Measurements from ENCODE around the gene HOXB5. TPM values are rescaled to one million over a fixed set of nuclear protein-coding genes. Genes with fewer than 3 reads are reported as not detected.

Gene HOXB5
- total RNA-seq, 1 experiment from 2014 or later, result 5.9 TPM

GRCh38 chr17:48553826-48554225 lies 39.8 kb downstream of the HOXB5 start:
- peaks cover 28% of the 10 kb centered on the region for H3K36me3 ChIP-seq (ENCODE audit: insufficient read depth, low read length, poor library complexity, severe bottlenecking)
- TF ChIP-seq EZH2 (IDR thresholded peaks at IDR 0.05; ENCODE audit: borderline replicate concordance, low read depth, low read length, poor library complexity, severe bottlenecking) (no peak), CTCF (conservative IDR thresholded peaks at IDR 0.05; ENCODE audit: low read depth, low read length) (no peak)
- H3K4me3 ChIP-seq (ENCODE audit: low read depth, low read length, poor library complexity, severe bottlenecking), result peak overlapping the region; percentile 47
- H3K9me3 ChIP-seq (ENCODE audit: low read depth, low read length, poor library complexity, severe bottlenecking), result no peaks in the 10 kb centered on the region
- POLR2A ChIA-PET (ENCODE audit: low non-redundant PET), result no interaction called here
- DNase-seq (ENCODE audit: low spot score), result no peak
- no TSS peak for BruUV-seq (replicated peaks)
- H3K27ac ChIP-seq (ENCODE audit: low read depth, low read length, poor library complexity, severe bottlenecking), result no peak overlapping the region
- intact Hi-C loops (cut with micrococcal nuclease; ENCODE audit: unreplicated experiment), result no loop called here
- no peaks in the 10 kb centered on the region for H3K27me3 ChIP-seq (replicated peaks; ENCODE audit: insufficient read depth, low read depth, low read length, poor library complexity)
- CTCF ChIA-PET, result no interaction called here
- H3K4me1 ChIP-seq (ENCODE audit: insufficient read depth, low read length, poor library complexity, severe bottlenecking), result peaks cover 50% of the 10 kb centered on the region

DNA sequence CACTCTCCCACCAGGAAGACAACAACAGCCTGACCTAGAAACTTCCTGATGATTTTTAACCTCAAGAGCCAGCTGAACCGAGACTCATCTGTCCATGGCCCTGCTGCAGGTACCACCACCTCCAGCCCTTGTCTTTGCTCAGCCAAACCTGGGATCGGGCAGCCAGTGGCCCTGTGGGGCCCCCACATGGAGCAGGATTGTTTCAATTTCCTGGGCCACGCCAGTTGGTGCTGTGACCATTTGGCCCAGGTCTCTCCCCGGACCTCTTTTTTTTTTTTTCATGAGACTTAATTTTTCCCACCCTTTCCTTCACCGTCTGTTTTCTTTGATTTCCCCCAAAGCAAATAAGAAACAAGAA lies 40.4 kb downstream of the HOXB5 start:
- TF ChIP-seq EZH2 (IDR thresholded peaks at IDR 0.05; ENCODE audit: borderline replicate concordance, low read depth, low read length, poor library complexity, severe bottlenecking) (no peak), CTCF (conservative IDR thresholded peaks at IDR 0.05; ENCODE audit: low read depth, low read length) (no peak)
- Histone ChIP-seq H3K9me3 (ENCODE audit: low read depth, low read length, poor library complexity, severe bottlenecking) (no peaks in the 10 kb centered on the region), H3K27me3 (replicated peaks; ENCODE audit: insufficient read depth, low read depth, low read length, poor library complexity) (no peaks in the 10 kb centered on the region), H3K4me3 (ENCODE audit: low read depth, low read length, poor library complexity, severe bottlenecking) (no peak overlapping the region), H3K27ac (ENCODE audit: low read depth, low read length, poor library complexity, severe bottlenecking) (no peak overlapping the region), H3K4me1 (ENCODE audit: insufficient read depth, low read length, poor library complexity, severe bottlenecking) (peaks cover 57% of the 10 kb centered on the region), H3K36me3 (ENCODE audit: insufficient read depth, low read length, poor library complexity, severe bottlenecking) (peaks cover 28% of the 10 kb centered on the region)
- POLR2A ChIA-PET (ENCODE audit: low non-redundant PET), result no interaction called here
- no TSS peak for BruUV-seq (replicated peaks)
- DNase-seq (ENCODE audit: low spot score), result no peak
- intact Hi-C loops (cut with micrococcal nuclease; ENCODE audit: unreplicated experiment), result no loop called here
- CTCF ChIA-PET, result no interaction called here

DNA sequence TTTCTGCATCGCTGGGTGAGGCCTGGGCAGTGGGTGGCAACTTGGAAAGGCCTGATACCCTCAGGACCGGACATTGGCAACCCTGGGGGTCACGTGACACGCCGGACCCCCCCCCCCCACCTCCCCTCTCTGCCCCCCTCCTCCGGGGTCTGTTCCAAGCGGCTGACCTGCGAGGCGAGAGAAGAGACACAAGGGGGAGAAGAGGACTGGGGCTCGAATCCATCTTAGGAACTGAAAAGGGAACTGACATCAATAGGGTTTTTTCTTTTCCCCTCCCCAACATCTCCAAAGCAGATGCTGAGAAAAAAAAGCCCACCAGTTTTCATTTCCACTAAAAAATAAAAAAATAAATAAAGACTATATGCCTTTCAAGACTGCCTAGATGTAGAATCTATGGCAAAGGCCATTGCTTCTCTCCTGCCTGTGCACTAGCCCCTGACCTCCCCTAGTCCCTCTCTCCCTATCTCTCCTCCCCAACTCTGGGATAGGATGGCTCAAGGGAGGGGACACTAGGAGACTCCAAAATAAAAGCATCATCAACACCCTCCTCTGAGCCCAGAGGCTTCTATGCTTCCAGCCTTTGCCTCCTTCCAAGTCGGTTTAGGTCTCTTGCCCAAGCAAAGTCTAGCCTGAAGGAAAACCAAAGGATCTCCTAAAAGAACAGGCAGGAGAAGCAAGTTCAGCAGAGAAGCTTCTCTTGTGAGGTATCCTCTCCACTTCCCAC lies 41.0 kb downstream of the HOXB5 start:
- Histone ChIP-seq H3K27me3 (replicated peaks; ENCODE audit: insufficient read depth, low read depth, low read length, poor library complexity) (no peaks in the 10 kb centered on the region), H3K36me3 (ENCODE audit: insufficient read depth, low read length, poor library complexity, severe bottlenecking) (peaks cover 28% of the 10 kb centered on the region), H3K9me3 (ENCODE audit: low read depth, low read length, poor library complexity, severe bottlenecking) (no peaks in the 10 kb centered on the region), H3K27ac (ENCODE audit: low read depth, low read length, poor library complexity, severe bottlenecking) (no peak overlapping the region), H3K4me1 (ENCODE audit: insufficient read depth, low read length, poor library complexity, severe bottlenecking) (peaks cover 57% of the 10 kb centered on the region), H3K4me3 (ENCODE audit: low read depth, low read length, poor library complexity, severe bottlenecking) (no peak overlapping the region)
- ChIA-PET CTCF (no interaction called here), POLR2A (ENCODE audit: low non-redundant PET) (no interaction called here)
- no peak for TF ChIP-seq CTCF (conservative IDR thresholded peaks at IDR 0.05; ENCODE audit: low read depth, low read length)
- no peak for TF ChIP-seq EZH2 (IDR thresholded peaks at IDR 0.05; ENCODE audit: borderline replicate concordance, low read depth, low read length, poor library complexity, severe bottlenecking)
- no peak for DNase-seq (ENCODE audit: low spot score)
- no TSS peak for BruUV-seq (replicated peaks)
- intact Hi-C loops (cut with micrococcal nuclease; ENCODE audit: unreplicated experiment), result no loop called here
